ENCODE measurements around the gene C2CD2L.
A peak's percentile ranks its signal among the peaks of the same experiment; 100 is the strongest.

DNA sequence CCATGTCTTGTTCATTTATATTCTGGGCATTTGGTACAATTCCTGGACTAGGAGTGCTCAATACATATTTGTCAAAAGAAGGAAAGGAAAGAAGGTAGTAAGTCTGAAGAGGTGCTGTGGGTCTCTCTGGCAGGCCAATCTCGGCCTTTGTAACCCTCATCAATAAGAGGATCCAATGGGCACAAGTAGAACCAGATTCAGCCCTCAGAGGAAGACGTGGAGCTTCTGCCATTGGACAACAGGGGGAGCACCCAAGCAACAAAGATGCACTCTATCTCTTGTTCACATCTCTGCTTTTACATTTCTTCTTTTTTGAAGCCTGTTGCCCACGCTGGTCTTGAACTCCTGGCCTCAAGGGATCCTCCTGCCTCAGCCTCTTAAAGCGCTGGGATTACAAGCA is 41.8 kb upstream of the C2CD2L start:
- TF ChIP-seq, protein P1, sequence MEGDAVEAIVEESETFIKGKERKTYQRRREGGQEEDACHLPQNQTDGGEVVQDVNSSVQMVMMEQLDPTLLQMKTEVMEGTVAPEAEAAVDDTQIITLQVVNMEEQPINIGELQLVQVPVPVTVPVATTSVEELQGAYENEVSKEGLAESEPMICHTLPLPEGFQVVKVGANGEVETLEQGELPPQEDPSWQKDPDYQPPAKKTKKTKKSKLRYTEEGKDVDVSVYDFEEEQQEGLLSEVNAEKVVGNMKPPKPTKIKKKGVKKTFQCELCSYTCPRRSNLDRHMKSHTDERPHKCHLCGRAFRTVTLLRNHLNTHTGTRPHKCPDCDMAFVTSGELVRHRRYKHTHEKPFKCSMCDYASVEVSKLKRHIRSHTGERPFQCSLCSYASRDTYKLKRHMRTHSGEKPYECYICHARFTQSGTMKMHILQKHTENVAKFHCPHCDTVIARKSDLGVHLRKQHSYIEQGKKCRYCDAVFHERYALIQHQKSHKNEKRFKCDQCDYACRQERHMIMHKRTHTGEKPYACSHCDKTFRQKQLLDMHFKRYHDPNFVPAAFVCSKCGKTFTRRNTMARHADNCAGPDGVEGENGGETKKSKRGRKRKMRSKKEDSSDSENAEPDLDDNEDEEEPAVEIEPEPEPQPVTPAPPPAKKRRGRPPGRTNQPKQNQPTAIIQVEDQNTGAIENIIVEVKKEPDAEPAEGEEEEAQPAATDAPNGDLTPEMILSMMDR (IDR thresholded peaks at IDR 0.05; ENCODE audit: insufficient read depth, low read length), result peak; percentile 67
- TF ChIP-seq SPI1 (IDR thresholded peaks at IDR 0.05; ENCODE audit: borderline replicate concordance, low read depth) (no peak), POLR2AphosphoS5 (IDR thresholded peaks at IDR 0.05; ENCODE audit: low read depth) (no peak), REST (IDR thresholded peaks at IDR 0.05; ENCODE audit: insufficient replicate concordance, low read depth) (no peak)

Data from HL-60 (cell line).